Peyer's patch (tissue), 4 donors: Measurements from ENCODE around the gene BDKRB2.

ENCODE experiments used
- CTCF ChIP-seq, 6 experiments: fragments of 450-650 bp in 4 of 6; fragments of 200-600 bp in 2 of 6; sonication (generic) in 1 of 6; IDR thresholded peaks; one replicate each; pipeline ENCODE4 v1.5.1; 2017 to 2019; ENCODE audit warnings: antibody characterized with exemption in 6 of 6, mild to moderate bottlenecking in 3 of 6, moderate library complexity in 1 of 6
- POLR2A ChIP-seq, 2 donors: fragments of 450-650 bp; IDR thresholded peaks; one replicate each; pipeline ENCODE4 v1.5.1; 2017; ENCODE audit warnings: antibody characterized with exemption in 2 of 2, mild to moderate bottlenecking in 2 of 2, moderate library complexity in 2 of 2

GRCh38 chr14:96252999-96253539, 48.4 kb downstream of the BDKRB2 start:
- no peak for TF ChIP-seq CTCF (IDR thresholded peaks at IDR 0.05)
- TF ChIP-seq POLR2A (IDR thresholded peaks at IDR 0.05) = no peak
